ENCODE measurements around the gene HEXIM2. TPM values are rescaled to one million over a fixed set of nuclear protein-coding genes. Genes with fewer than 3 reads are reported as not detected.

HEXIM2 gene, protein sequence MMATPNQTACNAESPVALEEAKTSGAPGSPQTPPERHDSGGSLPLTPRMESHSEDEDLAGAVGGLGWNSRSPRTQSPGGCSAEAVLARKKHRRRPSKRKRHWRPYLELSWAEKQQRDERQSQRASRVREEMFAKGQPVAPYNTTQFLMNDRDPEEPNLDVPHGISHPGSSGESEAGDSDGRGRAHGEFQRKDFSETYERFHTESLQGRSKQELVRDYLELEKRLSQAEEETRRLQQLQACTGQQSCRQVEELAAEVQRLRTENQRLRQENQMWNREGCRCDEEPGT
- 6.0 TPM for total RNA-seq (2013)
- polyA plus RNA-seq (1 to 10 TPM; 2.5 to 3.0 (median 2.9) TPM), polyA minus RNA-seq (5.4 and 7.3 TPM in 2 replicates), total RNA-seq (0.58 to 2.2 (median 1.2) reads per million in 11 experiments)

GRCh38 chr17:45161288-45162024, at the start of gene HEXIM2:
HEXIM2 (plus strand) TSS chr17:45161875; CDS start chr17:45162794, 919 bp downstream.
- Histone ChIP-seq H3K9ac (ENCODE audit: insufficient read depth, low read length, poor library complexity, severe bottlenecking) (peak within 1 kb of the TSS; percentile 99), H3K4me2 (replicated peaks; ENCODE audit: extremely low read depth, low read length, poor library complexity, severe bottlenecking) (peak within 1 kb of the TSS; percentile 80), H3K9me3 (replicated peaks in 1 of 2; ENCODE audit: control insufficient read depth in 1 of 2, insufficient read depth in 1 of 2, low read length in 2 of 2) (no peaks in the 10 kb centered on the region), H3K4me1 (ENCODE audit: control insufficient read depth in 1 of 2, insufficient read depth in 2 of 2, low read length in 2 of 2) (peaks cover 63 to 78% of the 10 kb centered on the region in 2 donors), H3K27ac (ENCODE audit: low read depth in 1 of 2, low read length in 2 of 2) (peak within 1 kb of the TSS; percentile 94 to 97), H2AFZ (ENCODE audit: insufficient read depth, low read depth, low read length, poor library complexity, severe bottlenecking) (peak within 1 kb of the TSS; percentile 89), H3K4me3 (replicated peaks in 1 of 3; ENCODE audit: low read depth in 2 of 3, low read length in 3 of 3) (peak within 1 kb of the TSS; percentile 85 to 92 (median 86)), H3K36me3 (replicated peaks in 1 of 2; ENCODE audit: control insufficient read depth in 1 of 2, insufficient read depth in 2 of 2, low read length in 2 of 2) (no peaks in the 10 kb centered on the region), H3K27me3 (ENCODE audit: control insufficient read depth in 2 of 2, insufficient read depth in 2 of 2, low read length in 2 of 2) (no peaks in the 10 kb centered on the region), H4K20me1 (ENCODE audit: insufficient read depth, low read length) (no peaks in the 10 kb centered on the region), H3K79me2 (ENCODE audit: insufficient read depth, low read length) (peaks cover 53% of the 10 kb centered on the region)
- Mint-ChIP-seq H3K9me3 (no peaks in the 10 kb centered on the region), H3K36me3 (peaks cover 1 to 15% of the 10 kb centered on the region in 2 donors), H3K27ac (peak within 1 kb of the TSS; percentile 96 to 100 (median 99)), H3K27me3 (ENCODE audit: low read depth in 3 of 3) (no peaks in the 10 kb centered on the region), H3K4me3 (peak within 1 kb of the TSS; percentile 98 to 100), H3K4me1 (peaks cover 63% of the 10 kb centered on the region)
- intact Hi-C loops (cut with micrococcal nuclease): loop anchor here (1.0 to 5.0 kb wide), 2 partner anchors 13 to 36 kb away; partner anchors contain the start of gene HEXIM1 (in 2 of the 2)
- WGBS (ENCODE audit: insufficient coverage): under 1% methylated on average over 44 of the region's 53 CpGs
- peak; percentile 99 to 100 (median 100) for DNase-seq
- no peak for TF ChIP-seq CTCF (IDR thresholded peaks at IDR 0.05)
